Endometrial microvascular endothelial cells (primary cell): Measurements from ENCODE around the gene SMIM11. TPM values are rescaled to one million over a fixed set of nuclear protein-coding genes. Genes with fewer than 3 reads are reported as not detected.
"Not testable (repeated sequence)": the region's sequence is repeated elsewhere in the genome, so short reads cannot be mapped to it uniquely, and the experiment has no call there.

Source experiments
- in situ Hi-C: cut with HindIII; loops from 2 replicates; pipeline ENCODE4 v1.10.0; 2017; ENCODE audit warnings: low sequenced_read_pairs, low pct_unique_long_range_greater_than_20kb; ENCODE audit errors: inconsistent ontology term
- total RNA-seq: library from RNA; depleted of rRNA; stranded (reverse); fragments of >200 nt; gene quantifications from one replicate; pipeline ENCODE4 v1.2.3, GENCODE V29; 2015; ENCODE audit errors: inconsistent ontology term

SMIM11 gene
- total RNA-seq, 1 donor from 2014 or later: 0.28 TPM

GRCh38 chr21:34404742-34405141, 29.4 kb downstream of the SMIM11 start:
- in situ Hi-C loops: not testable (repeated sequence)

GRCh38 chr21:34405686-34406085, 30.4 kb downstream of the SMIM11 start:
- in situ Hi-C loops: not testable (repeated sequence)

- in situ Hi-C loops: not testable (repeated sequence)
Observed at GRCh38 chr21:34406102-34406501, 30.8 kb downstream of the SMIM11 start.

- in situ Hi-C loops: not testable (repeated sequence)
Observed at GRCh38 chr21:34406676-34407075, 31.4 kb downstream of the SMIM11 start.

- in situ Hi-C loops: not testable (repeated sequence)
Observed at GRCh38 chr21:34407294-34407693, 32.0 kb downstream of the SMIM11 start.

GRCh38 chr21:34417448-34418077, 42.3 kb downstream of the SMIM11 start:
- in situ Hi-C loops: not testable (repeated sequence)

GRCh38 chr21:34423805-34424204, 48.5 kb downstream of the SMIM11 start, which contains the start of gene SMIM34:
SMIM34 (minus strand) TSS chr21:34423951; CDS start chr21:34423839, 112 bp downstream.
- in situ Hi-C loops: not testable (repeated sequence)

GRCh38 chr21:34427339-34427738, 52.0 kb downstream of the SMIM11 start:
- in situ Hi-C loops: not testable (repeated sequence)

GRCh38 chr21:34428441-34428840, 53.1 kb downstream of the SMIM11 start:
- in situ Hi-C loops: not testable (repeated sequence)

GRCh38 chr21:34429710-34430109, 54.4 kb downstream of the SMIM11 start:
- in situ Hi-C loops: not testable (repeated sequence)

Other genes with a start within 250 kb of the SMIM11 start
- not detected for gene KCNE2, start 11.5 kb upstream of the SMIM11 start, total RNA-seq
- not detected for gene SMIM34, start 48.4 kb downstream of the SMIM11 start, total RNA-seq
- not detected for gene KCNE1, start 136.7 kb downstream of the SMIM11 start, total RNA-seq
- gene RCAN1, start 239.6 kb downstream of the SMIM11 start, total RNA-seq: 27.2 TPM